ENCODE measurements around the gene CLTCL1.

DNA sequence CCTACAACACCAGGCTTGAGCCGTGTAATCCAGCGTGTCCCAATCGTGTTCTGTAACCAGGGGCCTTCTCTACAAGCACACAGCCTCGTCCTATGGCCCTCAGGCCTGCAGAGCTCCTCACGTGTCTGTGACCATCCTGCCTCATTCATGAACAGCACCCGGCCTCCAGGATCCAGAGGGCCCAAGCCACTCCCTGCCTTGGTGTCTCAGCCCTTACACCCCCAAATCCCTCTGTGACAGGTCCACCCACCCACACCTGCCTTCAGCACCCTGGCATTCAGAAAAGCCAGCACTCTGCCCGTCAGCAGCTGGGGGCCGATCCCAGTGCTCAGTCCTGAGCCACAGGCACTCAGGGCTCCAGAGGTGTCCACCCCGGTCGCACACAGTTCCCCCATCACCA is 154.6 kb downstream of the CLTCL1 start:
- TF ChIP-seq CTCF (IDR thresholded peaks at IDR 0.05) (no peak), POLR2A (IDR thresholded peaks at IDR 0.05) (no peak)
